Stimulated activated CD4-positive, alpha-beta T cell treated with anti-CD3 and anti-CD28 coated beads, TNF-alpha, amount 100 ng/mL, for 1 hour (primary cell): ENCODE measurements around the gene CAP2.

ENCODE experiments used
- DNase-seq, 3 donors: peaks; one replicate each; pipeline ENCODE4 v3.0.0-alpha.2; 2020; ENCODE audit warnings: low read depth in 3 of 3, low spot score in 1 of 3

The CAP2 gene

GRCh38 chr6:17392978-17393891, at the start of gene CAP2:
Gene CAP2, plus strand, starts transcription at chr6:17393595. Its CDS starts 27,961 bp downstream, at chr6:17421556.
- no peak for DNase-seq

GRCh38 chr6:17347012-17347411, 46.4 kb upstream of the CAP2 start:
- no peak for DNase-seq

GRCh38 chr6:17349427-17349826, 44.0 kb upstream of the CAP2 start:
- DNase-seq = no peak

GRCh38 chr6:17352302-17352701, 41.1 kb upstream of the CAP2 start:
- no peak for DNase-seq

GRCh38 chr6:17353440-17354175, 39.8 kb upstream of the CAP2 start:
- no peak for DNase-seq

- DNase-seq = no peak
Observed at GRCh38 chr6:17354700-17355403, 38.5 kb upstream of the CAP2 start.

- no peak for DNase-seq
Observed at GRCh38 chr6:17355404-17355774, 38.0 kb upstream of the CAP2 start.

GRCh38 chr6:17358515-17358914, 34.9 kb upstream of the CAP2 start:
- DNase-seq = no peak

GRCh38 chr6:17360564-17360963, 32.8 kb upstream of the CAP2 start:
- DNase-seq = no peak

GRCh38 chr6:17361013-17361412, 32.4 kb upstream of the CAP2 start:
- no peak for DNase-seq

- DNase-seq = no peak
Observed at GRCh38 chr6:17365961-17366360, 27.4 kb upstream of the CAP2 start.

GRCh38 chr6:17367868-17368267, 25.5 kb upstream of the CAP2 start:
- DNase-seq = no peak

GRCh38 chr6:17381424-17382147, 11.8 kb upstream of the CAP2 start:
- no peak for DNase-seq

GRCh38 chr6:17385660-17386059, 7.7 kb upstream of the CAP2 start:
- DNase-seq = no peak

- no peak for DNase-seq
Observed at GRCh38 chr6:17388365-17388764, 5.0 kb upstream of the CAP2 start.

- DNase-seq = no peak
Observed at GRCh38 chr6:17389274-17389847, 4.0 kb upstream of the CAP2 start.

- no peak for DNase-seq
Observed at GRCh38 chr6:17390276-17390675, 3.1 kb upstream of the CAP2 start.

GRCh38 chr6:17391976-17392375, 1.4 kb upstream of the CAP2 start:
- DNase-seq = no peak

GRCh38 chr6:17393892-17394631, 667 bp downstream of the CAP2 start:
- DNase-seq = no peak

- no peak for DNase-seq
Observed at GRCh38 chr6:17395112-17395511, 1.7 kb downstream of the CAP2 start.
